PFSK-1 (cell line): ENCODE results near the gene STK33.

Experiments used
- FOXP2 ChIP-seq: optimal IDR thresholded peaks from 2 replicates; pipeline ENCODE3; 2011; ENCODE audit warnings: borderline replicate concordance, control low read depth, inconsistent platforms; ENCODE audit not compliant: insufficient read depth; ENCODE audit errors: extremely low read length, extremely low read depth
- POLR2AphosphoS5 ChIP-seq: IDR thresholded peaks from 2 replicates; pipeline ENCODE4 v1.6.1; 2012; ENCODE audit warnings: low read depth, mild to moderate bottlenecking, control low read depth, low read length, moderate library complexity
- REST ChIP-seq, 2 experiments: IDR thresholded peaks; 2 replicates each; pipeline versions ENCODE4 v1.6.1 to v1.8.0; 2011 to 2012; ENCODE audit warnings: low read depth in 2 of 2, low read length in 2 of 2, control low read depth in 1 of 2, inconsistent platforms in 1 of 2, mild to moderate bottlenecking in 1 of 2, moderate library complexity in 1 of 2; ENCODE audit not compliant: insufficient read depth in 1 of 2
- SIN3A ChIP-seq: IDR thresholded peaks from 2 replicates; pipeline ENCODE4 v1.6.1; 2012; ENCODE audit warnings: mild to moderate bottlenecking, low read length, moderate library complexity, borderline replicate concordance; ENCODE audit not compliant: insufficient read depth
- TAF1 ChIP-seq: IDR thresholded peaks from 2 replicates; pipeline ENCODE4 v1.6.1; 2012; ENCODE audit warnings: low read length, control low read depth, borderline replicate concordance; ENCODE audit not compliant: insufficient read depth

STK33 gene

DNA sequence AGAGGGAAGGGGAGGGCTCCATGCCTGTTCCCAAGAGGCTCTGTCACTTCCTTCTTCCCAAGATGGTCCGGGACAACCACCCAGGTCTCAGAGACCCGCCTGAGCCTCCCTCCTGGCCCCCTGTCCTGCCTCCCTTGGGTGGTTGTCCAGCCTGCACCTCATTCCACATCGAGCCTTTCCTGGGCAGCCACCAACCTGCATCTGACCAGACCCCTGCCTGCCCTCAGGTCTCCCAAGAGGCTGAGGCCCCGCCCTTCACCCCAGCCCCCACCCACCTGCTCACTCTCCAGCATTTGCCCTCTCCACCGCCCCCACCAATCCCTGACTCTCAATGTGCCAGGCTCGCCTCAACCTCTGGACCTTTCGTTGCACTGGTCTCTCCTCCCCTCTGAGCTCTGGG lies 232.8 kb downstream of the STK33 start:
- TF ChIP-seq REST (IDR thresholded peaks at IDR 0.05; ENCODE audit: insufficient read depth in 1 of 2, low read depth in 2 of 2, low read length in 2 of 2) (no peak), POLR2AphosphoS5 (no peak), FOXP2 (no peak), TAF1 (no peak), SIN3A (no peak)

- TF ChIP-seq SIN3A: no peak
Measured at GRCh38 chr11:8360086-8360828, 233.8 kb downstream of the STK33 start.

DNA sequence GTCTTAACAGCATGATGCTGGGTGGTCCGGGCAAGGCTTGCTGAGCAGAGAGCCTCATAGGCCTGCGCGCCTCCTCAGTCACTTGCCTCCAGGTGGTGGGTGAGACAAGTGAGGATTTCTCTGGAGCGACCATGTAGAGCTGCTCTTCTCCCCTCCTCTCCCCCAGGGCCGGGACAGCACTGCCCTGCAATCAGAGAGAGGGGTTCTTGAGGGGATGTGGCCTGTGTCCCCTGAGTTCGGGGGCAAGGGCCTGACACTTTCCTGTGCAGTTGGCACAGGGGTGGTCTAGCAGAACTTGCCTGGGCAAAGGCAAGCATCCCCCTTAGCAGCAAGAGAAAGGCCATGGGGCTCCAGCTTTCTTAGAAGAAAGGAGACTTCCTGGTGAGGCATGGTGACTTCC lies 234.5 kb downstream of the STK33 start:
- TF ChIP-seq REST (IDR thresholded peaks at IDR 0.05; ENCODE audit: insufficient read depth in 1 of 2, low read depth in 2 of 2, low read length in 2 of 2) (no peak), FOXP2 (no peak), POLR2AphosphoS5 (no peak), SIN3A (no peak), TAF1 (no peak)

DNA sequence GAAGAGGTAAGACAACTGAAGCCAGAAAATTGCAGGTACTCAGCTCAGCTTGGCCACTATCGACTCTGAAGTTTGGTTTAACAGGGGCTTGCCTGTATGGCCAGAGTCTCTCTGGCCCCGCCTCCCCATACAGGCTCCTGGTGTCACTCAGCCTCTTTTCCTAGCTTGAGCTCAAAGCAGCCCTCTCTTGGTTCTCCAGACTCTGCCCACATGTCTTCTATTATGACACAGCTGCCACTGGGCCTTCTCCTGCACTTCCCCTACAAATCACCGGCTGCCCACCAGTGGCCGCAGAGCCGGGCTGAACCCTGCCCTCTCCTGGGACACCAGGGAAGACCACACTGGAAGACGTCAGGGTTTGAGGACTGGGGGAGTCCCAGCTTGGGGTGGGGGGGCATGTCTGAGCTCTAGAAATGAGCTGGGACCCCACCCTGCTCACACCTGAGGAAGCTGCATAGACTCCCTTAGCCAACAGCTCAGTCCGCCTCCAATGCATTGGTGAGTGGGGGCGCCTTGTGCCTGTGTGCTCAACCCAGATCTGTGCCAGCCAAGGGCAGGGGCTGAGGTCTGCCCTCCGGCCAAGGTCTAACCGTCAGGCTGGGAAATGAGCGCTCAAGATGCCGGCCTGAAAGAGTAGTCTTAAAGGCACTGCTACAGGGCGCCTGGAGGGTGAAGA lies 236.0 kb downstream of the STK33 start:
- TF ChIP-seq POLR2AphosphoS5: no peak
- TF ChIP-seq FOXP2: no peak
- no peak for TF ChIP-seq SIN3A
- TF ChIP-seq REST (IDR thresholded peaks at IDR 0.05; ENCODE audit: insufficient read depth in 1 of 2, low read depth in 2 of 2, low read length in 2 of 2): no peak
- no peak for TF ChIP-seq TAF1

DNA sequence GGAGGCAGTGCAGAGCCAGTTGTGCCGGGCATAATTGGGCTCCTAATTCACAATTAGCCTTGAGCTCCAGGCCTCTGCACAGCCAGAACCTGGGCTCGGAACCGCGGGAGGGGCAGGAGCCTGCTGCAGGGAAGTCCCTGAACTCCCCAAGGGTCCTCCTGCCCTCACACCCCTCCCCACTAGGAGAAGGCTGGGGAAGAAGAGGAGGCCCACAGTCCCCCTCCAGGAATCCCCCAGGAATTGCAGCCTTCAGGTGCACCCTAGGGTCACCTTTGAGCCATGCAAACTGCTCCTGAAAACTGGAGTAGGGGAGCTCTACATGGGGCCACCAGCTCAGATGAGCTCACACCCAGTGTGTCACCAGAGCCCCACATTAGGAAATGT lies 236.5 kb downstream of the STK33 start:
- TF ChIP-seq TAF1: no peak
- no peak for TF ChIP-seq REST (IDR thresholded peaks at IDR 0.05; ENCODE audit: insufficient read depth in 1 of 2, low read depth in 2 of 2, low read length in 2 of 2)
- no peak for TF ChIP-seq SIN3A
- no peak for TF ChIP-seq FOXP2
- no peak for TF ChIP-seq POLR2AphosphoS5
